Effector CD4-positive, alpha-beta T cell (primary cell): ENCODE results near the gene CD68.
A peak's percentile ranks its signal among the peaks of the same experiment; 100 is the strongest.
"Not testable (repeated sequence)": the region's sequence is repeated elsewhere in the genome, so short reads cannot be mapped to it uniquely, and the experiment has no call there.

ENCODE experiments used
- DNase-seq: peaks from one replicate; pipeline ENCODE4 v3.0.0-alpha.2; 2020

The CD68 gene

GRCh38 chr17:7613769-7614424 lies 34.5 kb downstream of the CD68 start:
- DNase-seq = no peak

DNA sequence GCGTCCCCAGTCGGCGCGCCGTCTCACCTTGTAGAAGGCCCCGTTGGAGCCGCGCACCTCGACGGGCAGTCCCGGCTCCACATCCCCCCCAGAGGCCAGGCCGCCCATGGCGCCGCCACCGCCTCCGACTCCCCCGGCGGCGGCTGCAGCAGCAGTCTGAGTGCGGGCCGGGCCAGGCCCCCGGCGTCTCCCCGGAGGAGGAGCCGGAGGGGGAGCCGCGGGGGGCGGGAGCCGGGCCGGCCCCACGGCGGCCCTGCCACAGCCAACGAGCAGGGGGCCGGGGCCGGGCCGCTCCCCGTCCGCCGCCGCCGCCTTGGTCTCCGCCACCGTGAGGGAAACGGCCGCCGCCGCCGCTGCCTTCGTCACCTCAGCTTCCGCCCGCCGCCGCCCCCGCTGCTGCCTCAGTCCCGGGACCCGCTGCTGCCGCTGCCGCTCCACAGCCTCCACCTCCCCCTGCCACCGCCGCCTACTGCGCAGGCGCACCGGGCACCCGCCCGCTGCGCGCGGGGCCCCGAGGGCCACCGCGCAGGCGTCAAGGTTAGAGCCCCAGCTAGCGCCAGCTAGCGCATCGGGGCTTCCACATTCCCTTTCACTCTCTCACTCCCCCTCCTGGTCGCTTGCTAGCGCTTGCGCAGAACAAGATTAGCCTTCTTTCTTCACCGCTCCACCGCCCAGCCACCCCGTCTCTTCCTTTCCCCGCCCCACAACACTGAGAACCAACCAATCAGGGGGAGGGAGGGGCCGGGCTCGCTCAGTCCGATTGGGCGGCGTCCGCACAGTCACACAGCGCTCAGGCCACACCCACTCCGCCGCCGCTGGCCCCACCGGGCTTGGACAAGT lies 35.2 kb downstream of the CD68 start, which contains the start of gene FXR2:
FXR2 (minus strand) TSS at position 473 of the 840 bp plus-strand sequence; CDS start at position 108, 365 bp downstream.
- peak; percentile 96 for DNase-seq

GRCh38 chr17:7615265-7615747 lies 35.9 kb downstream of the CD68 start:
- DNase-seq = no peak

DNA sequence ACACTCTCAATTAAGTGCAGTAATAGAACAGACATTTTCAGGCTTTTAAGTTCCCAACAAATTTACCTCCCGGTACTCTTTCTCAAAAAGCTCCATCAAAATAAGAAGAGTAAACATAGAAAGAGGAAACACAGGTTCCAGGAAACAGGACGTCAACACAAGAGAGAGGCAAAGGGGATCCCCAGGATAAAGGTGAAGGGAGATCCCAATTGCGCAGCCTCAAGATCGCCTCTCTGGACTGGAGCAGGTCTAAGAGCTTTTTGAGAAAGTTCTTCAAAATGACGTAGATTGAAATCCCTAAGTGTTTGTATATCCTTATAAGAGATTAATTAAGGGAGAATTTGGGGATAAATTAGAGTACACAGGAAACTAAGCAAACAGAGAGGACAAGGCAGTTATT lies 39.2 kb downstream of the CD68 start:
- DNase-seq = no peak

GRCh38 chr17:7620835-7621234 lies 41.4 kb downstream of the CD68 start:
- no peak for DNase-seq

DNA sequence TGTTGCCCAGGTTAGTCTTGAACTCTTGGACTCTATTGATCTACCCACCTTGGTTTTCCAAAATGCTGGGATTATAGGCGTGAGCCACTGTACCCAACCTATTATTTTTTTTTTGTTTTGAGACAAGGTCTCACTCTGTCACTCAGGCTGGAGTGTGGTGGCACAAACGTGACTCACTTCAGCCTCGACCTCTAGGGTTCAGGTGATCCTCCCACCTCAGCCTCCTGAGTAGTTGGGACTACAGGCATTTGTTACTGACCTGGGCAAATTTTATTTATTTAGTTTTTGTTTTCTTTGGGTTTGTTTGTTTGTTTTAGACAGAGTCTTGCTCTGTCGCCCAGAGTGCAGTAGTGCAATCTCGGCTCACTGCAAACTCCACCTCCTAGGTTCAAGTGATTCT lies 44.2 kb downstream of the CD68 start:
- no peak for DNase-seq

- DNase-seq = not testable (repeated sequence)
Observed at GRCh38 chr17:7625749-7626148, 46.3 kb downstream of the CD68 start.

- DNase-seq = no peak
Observed at GRCh38 chr17:7626307-7626706, 46.9 kb downstream of the CD68 start.

DNA sequence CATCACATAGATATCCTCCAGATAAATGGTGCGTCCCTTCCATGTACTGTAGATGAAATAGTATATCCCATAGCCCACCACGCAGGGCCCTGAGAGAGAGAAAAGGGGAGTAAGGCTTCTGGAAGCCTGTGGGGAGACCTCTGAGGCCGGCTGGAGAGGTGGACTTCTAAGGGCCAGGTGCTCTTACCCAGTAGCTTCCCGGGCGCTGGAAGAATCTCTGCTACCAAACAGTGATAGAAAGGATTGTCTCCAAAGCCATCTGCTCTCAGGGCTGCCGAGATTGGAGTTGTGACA lies 47.5 kb downstream of the CD68 start:
- no peak for DNase-seq

DNA sequence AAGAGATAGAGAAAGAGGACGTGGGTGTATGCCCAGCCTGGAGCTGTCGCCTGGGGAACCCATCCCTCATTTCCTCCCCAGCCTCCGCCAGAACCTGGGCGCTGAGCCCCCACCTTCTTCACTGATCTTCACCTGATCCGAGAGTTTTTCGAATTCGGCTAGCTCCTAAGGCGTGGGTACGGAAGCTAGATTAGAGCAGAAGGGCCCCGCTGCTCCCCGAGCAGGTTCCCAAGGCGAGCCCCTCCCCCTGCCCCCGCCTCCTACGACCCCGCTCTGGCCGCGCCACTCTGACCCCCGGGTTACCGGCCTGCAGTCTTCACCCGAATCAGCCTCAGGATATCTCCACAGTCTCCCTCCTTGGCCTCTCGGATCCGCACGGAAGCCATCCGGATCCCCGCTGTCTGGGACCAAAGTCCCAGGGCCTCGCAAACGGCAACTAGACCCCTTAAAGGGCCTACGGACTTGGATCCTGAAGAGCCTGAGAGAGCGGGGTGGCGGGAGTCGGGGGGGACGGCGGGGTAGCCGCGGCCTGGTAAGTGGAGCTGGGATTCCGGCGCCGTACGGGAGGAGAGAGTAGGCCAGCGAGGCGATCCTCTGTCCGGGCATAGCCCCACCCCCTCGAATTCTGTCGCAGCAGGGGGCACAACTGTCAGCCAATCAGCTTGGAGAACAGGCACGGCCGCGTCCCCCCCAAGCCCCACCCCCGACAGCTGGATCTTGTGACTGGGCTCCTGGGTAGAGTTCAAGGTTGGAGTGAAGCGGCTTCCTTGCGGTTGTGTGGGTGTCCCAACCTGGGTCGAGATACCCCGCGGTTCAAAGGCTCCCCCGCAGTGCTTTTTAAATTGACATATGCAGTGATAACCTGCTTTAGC lies 48.0 kb downstream of the CD68 start, which contains the start of gene SAT2:
SAT2 (minus strand) TSS at position 572 of the 872 bp plus-strand sequence; CDS start at position 386, 186 bp downstream.
- peak; percentile 79 for DNase-seq

DNA sequence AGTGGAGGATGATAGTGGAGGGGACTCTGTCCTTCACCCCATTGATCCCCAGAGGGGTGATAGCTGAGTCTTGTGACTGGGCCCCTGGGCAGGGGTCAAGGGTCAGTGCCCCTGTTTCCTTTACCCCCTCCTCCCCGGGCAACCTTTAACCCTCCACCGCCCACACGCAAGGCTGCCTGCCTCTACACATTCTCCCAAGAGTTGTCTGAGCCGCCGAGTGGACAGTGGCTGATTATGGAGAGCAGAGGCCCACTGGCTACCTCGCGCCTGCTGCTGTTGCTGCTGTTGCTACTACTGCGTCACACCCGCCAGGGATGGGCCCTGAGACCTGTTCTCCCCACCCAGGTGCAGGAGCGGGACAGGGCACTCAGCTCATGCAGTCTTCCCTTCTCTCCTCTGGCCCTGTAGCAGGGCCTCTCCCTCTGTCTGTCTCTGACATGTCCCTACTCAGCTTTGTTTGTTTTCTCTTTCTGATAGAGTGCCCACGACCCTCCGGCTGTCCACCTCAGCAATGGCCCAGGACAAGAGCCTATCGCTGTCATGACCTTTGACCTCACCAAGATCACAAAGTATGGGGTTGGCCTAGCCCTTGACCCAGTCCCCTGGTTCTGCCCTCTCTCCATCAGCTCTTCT lies 50.6 kb downstream of the CD68 start, which contains the start of gene SHBG:
SHBG (plus strand) TSS at position 197 of the 633 bp plus-strand sequence; CDS start at position 235, 38 bp downstream.
- DNase-seq = no peak
